ENCODE data around the gene HDAC11. TPM values are rescaled to one million over a fixed set of nuclear protein-coding genes. Genes with fewer than 3 reads are reported as not detected.

HDAC11 gene
- total and polyA plus RNA-seq, 2 donors, result 7.4 to 27.1 TPM

DNA sequence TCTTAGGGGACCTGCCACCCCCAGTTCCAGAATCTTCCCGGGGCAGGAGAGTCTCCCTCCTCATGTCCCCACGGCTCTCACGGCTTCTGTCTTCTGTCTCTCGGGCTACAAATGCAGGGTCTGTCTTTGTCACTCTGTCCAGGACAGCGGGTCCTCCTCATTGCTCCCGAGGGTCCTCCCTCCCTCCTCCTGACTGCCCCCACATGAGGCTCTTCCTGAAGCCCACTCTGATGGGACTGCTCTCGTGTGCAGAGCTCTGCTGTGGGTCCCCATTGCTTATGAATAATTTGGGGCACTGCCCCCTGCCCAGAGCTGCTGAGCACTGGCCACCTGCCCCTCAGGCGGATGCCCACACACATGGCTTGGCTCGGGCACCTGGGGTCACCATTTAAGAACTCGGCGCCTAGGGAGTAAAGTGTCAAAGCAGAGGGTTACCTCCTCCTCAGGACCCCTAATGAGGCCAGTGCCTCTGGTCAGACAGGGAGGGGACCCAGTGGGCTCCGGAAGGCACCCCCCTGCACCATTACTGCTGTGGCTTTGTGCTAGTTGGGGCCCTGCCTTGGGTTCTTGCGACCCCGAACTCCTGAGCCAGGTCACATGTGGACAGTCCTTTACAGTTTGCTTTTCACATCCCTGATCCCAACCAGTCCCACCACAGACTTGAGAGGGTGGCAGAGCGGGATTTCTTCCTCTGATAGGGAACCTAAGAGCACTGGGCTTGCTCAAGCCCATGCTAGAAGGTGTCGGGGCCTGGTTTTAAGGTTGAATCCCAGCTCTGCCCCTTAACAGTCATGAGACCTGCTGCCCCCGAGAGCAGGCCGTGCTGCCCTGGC is 22.1 kb downstream of the HDAC11 start:
- no peaks in the 10 kb centered on the region for H3K4me1 ChIP-seq (ENCODE audit: insufficient read depth)
- 94% methylated on average over 18 of the region's 18 CpGs for WGBS
- H3K27ac ChIP-seq (ENCODE audit: low read depth), result no peak overlapping the region
- peaks cover 2% of the 10 kb centered on the region for H3K36me3 ChIP-seq (ENCODE audit: insufficient read depth)
- no peak for DNase-seq (ENCODE audit: extremely low spot score)
- no peak overlapping the region for H3K4me3 ChIP-seq (ENCODE audit: low read depth, low read length)

DNA sequence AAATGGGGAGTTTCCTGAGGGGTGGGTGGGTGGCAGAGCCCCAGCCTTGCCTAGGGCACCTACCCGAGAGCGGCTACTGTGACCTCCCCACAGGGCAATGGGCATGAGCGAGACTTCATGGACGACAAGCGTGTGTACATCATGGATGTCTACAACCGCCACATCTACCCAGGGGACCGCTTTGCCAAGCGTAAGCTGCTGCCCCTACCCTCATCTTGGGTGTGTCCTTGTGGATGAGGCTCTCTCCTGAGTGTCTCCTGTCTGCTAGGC is 22.6 kb downstream of the HDAC11 start:
- WGBS, result 98% methylated on average over 8 of the region's 8 CpGs
- no peak for DNase-seq (ENCODE audit: extremely low spot score)
- Histone ChIP-seq H3K4me3 (ENCODE audit: low read depth, low read length) (no peak overlapping the region), H3K36me3 (ENCODE audit: insufficient read depth) (peaks cover 2% of the 10 kb centered on the region), H3K4me1 (ENCODE audit: insufficient read depth) (no peaks in the 10 kb centered on the region), H3K27ac (ENCODE audit: low read depth) (no peak overlapping the region)

DNA sequence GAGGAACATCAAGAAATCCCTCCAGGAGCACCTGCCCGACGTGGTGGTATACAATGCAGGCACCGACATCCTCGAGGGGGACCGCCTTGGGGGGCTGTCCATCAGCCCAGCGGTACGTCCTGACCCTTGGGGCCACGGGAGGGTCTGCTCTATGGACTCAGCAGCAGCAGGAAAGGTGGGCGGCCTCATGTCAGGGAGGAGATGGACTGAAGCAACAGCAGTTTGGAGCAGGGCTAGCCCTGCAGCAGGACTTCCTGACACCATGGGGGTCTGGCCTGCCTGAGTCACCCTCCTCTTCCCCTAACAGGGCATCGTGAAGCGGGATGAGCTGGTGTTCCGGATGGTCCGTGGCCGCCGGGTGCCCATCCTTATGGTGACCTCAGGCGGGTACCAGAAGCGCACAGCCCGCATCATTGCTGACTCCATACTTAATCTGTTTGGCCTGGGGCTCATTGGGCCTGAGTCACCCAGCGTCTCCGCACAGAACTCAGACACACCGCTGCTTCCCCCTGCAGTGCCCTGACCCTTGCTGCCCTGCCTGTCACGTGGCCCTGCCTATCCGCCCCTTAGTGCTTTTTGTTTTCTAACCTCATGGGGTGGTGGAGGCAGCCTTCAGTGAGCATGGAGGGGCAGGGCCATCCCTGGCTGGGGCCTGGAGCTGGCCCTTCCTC is 24.2 kb downstream of the HDAC11 start:
- Histone ChIP-seq H3K4me1 (ENCODE audit: insufficient read depth) (no peaks in the 10 kb centered on the region), H3K27ac (ENCODE audit: low read depth) (no peak overlapping the region), H3K4me3 (ENCODE audit: low read depth, low read length) (no peak overlapping the region), H3K36me3 (ENCODE audit: insufficient read depth) (peaks cover 2% of the 10 kb centered on the region)
- WGBS, result 91% methylated on average over 23 of the region's 23 CpGs
- DNase-seq (ENCODE audit: extremely low spot score), result no peak

DNA sequence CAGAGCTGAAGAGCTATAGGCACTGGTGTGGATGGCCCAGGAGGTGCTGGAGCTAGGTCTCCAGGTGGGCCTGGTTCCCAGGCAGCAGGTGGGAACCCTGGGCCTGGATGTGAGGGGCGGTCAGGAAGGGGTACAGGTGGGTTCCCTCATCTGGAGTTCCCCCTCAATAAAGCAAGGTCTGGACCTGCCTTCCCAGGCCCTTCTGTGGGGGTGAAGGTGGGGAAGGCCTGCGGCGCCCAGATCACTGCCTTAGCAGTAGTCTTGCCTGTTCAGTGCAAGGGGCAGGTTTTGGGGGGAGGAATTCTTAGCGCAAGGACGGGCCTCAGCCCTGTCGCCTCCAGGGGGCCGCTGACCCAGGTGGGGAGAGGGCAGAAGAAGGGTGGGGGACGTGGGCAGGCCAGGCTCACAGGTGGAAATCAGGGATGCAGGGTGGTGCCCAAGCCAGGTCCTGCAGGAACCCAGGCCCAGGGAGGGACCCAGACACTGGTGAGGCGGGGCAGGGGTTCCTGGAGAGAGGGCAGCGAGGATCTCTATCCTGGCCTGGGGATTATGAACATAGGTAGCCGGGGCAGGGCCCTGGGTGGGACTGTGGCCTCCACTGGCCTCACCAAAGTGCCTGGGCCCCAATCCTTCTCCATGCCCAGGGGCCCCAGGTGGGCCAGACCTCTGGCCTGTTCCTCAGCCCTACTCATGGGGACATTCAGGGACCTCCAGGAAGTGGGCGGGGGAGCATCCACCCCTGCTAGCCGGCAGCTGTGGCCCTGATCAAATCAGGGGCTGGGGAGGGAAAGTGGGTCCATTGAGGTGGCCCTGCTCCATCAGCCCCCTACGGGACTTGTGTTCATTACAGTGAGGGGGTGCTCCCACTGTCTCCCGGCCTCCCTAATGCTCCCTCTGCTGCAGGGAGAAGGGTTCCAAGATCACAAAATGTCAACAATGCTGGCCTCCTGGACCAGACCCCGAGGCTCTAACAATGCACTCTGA is 25.3 kb downstream of the HDAC11 start:
- DNase-seq (ENCODE audit: extremely low spot score), result no peak
- Histone ChIP-seq H3K27ac (ENCODE audit: low read depth) (no peak overlapping the region), H3K36me3 (ENCODE audit: insufficient read depth) (no peaks in the 10 kb centered on the region), H3K4me1 (ENCODE audit: insufficient read depth) (no peaks in the 10 kb centered on the region), H3K4me3 (ENCODE audit: low read depth, low read length) (no peak overlapping the region)
- WGBS, result 92% methylated on average over 16 of the region's 16 CpGs

DNA sequence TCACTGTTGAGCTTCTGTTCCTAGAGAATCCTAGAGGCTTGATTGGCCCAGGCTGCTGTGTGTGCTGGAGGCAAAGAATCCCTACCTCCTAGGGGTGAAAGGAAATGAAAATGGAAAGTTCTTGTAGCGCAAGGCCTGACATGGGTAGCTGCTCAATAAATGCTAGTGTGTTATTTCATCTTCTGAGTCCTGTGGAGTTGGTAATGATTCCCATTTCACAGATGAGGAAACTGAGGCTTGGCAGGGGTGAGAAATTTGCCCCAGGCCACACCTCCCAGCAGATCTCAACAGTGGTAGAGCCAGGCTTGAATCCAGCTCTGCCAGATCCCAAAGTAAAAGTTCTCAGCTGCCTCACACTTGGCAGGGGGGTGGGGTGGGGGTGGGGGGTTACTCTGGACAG is 26.1 kb downstream of the HDAC11 start:
- Histone ChIP-seq H3K36me3 (ENCODE audit: insufficient read depth) (no peaks in the 10 kb centered on the region), H3K4me1 (ENCODE audit: insufficient read depth) (no peaks in the 10 kb centered on the region), H3K27ac (ENCODE audit: low read depth) (no peak overlapping the region), H3K4me3 (ENCODE audit: low read depth, low read length) (no peak overlapping the region)
- 98% methylated on average over 1 of the region's 1 CpG for WGBS
- DNase-seq (ENCODE audit: extremely low spot score), result no peak

DNA sequence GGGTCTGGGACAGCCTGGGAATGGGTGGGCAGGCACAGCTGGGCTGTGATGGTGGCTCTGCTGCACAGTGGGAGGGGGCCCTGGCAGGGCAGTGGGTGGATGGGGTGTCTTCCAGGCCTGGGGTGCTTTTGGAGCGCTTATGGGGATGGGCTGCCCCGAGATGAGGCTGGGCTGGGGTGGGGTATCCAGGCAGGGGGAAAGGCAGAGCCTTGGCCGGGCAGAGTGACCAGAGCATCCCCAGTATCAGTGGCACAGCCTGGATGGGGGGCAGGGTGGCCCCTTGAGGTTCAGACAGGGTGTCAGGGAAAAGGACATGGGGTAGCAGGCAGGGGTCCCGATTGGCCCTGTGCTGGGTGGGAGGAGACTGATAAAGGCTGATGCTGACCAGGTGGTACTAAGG is 26.6 kb downstream of the HDAC11 start:
- H3K36me3 ChIP-seq (ENCODE audit: insufficient read depth), result no peaks in the 10 kb centered on the region
- H3K27ac ChIP-seq (ENCODE audit: low read depth), result no peak overlapping the region
- no peak overlapping the region for H3K4me3 ChIP-seq (ENCODE audit: low read depth, low read length)
- no peak for DNase-seq (ENCODE audit: extremely low spot score)
- no peaks in the 10 kb centered on the region for H3K4me1 ChIP-seq (ENCODE audit: insufficient read depth)
- WGBS, result 71% methylated on average over 4 of the region's 4 CpGs

DNA sequence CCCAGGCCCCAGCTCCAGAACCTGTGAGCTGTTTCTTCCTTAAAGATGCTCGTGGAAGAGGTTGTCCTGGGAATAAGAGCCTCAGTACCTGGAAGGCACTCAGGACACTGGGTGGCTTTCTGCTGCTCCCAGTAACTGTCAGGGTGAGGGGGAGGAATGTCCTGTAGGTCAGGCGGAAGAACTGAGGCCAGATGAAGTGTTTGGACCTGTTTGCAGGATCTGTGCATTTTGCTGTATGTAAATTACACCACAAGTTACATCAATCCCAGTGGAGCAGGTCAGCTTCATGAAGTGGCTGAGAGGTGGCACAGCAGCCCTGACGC is 27.1 kb downstream of the HDAC11 start:
- H3K4me3 ChIP-seq (ENCODE audit: low read depth, low read length), result no peak overlapping the region
- WGBS, result 72% methylated on average over 3 of the region's 3 CpGs
- DNase-seq (ENCODE audit: extremely low spot score), result no peak
- H3K4me1 ChIP-seq (ENCODE audit: insufficient read depth), result no peaks in the 10 kb centered on the region
- H3K36me3 ChIP-seq (ENCODE audit: insufficient read depth), result no peaks in the 10 kb centered on the region
- H3K27ac ChIP-seq (ENCODE audit: low read depth), result peak overlapping the region; percentile 4

DNA sequence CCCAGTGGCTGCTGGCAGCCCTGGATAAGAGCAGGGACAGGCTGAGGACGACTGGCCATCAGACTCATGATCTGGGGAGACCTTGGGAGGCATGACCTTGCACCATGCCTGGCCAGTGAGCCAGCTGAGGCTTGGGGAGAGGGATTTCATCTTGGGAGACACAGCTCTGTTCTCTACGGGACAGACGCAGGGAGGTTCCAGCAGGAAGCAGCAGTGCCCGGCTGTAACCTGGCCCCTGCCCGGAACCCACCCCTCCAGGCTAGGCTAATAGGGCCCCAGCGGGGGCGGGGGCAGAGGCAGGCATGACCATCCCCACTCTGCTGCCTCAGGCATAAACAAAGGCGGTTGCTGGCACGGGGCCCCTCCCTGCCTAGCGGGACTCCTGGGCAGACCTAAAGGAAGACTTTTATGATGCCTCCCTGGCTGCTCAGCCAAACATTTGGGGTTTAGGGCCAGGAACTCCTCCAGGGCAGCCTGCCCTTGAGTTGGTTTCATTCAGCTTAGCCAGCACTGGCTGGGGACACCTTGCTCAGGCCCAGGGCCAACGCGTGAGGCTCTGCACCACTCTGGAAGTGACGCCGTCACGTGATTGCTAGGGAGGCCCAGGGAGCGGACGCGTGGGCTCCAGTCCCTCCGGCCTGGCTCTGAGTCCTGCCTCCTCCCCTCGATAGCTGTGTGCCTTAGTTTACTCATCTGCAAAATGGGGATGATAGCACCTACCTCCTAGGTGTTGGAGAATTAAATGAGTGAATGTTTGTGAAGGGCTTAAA is 27.6 kb downstream of the HDAC11 start:
- WGBS, result 19% methylated on average over 20 of the region's 20 CpGs
- no peaks in the 10 kb centered on the region for H3K4me1 ChIP-seq (ENCODE audit: insufficient read depth)
- H3K36me3 ChIP-seq (ENCODE audit: insufficient read depth), result no peaks in the 10 kb centered on the region
- peak overlapping the region; percentile 4 for H3K27ac ChIP-seq (ENCODE audit: low read depth)
- no peak for DNase-seq (ENCODE audit: extremely low spot score)
- H3K4me3 ChIP-seq (ENCODE audit: low read depth, low read length), result no peak overlapping the region

DNA sequence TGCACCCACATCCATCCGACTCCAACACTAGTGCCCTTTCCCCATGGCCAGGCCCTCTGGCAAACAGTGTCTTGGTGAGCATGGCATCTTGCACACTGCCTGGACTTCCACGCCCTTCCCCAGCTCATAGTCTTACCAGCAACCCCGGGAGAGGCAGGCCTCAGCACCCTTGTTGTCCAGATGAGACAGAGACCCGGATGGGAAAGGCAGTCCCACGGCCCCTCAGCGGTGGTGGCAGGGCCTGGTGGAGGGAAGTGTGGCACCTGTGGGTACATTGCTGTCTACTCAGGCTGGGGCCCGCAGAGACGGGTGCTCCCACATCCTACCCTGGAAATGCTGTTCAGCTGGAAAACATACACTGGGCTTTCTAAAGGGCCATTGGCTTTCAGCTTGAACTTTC is 28.4 kb downstream of the HDAC11 start:
- 94% methylated on average over 8 of the region's 8 CpGs for WGBS
- H3K36me3 ChIP-seq (ENCODE audit: insufficient read depth), result no peaks in the 10 kb centered on the region
- no peak overlapping the region for H3K27ac ChIP-seq (ENCODE audit: low read depth)
- DNase-seq (ENCODE audit: extremely low spot score), result no peak
- H3K4me3 ChIP-seq (ENCODE audit: low read depth, low read length), result no peak overlapping the region
- no peaks in the 10 kb centered on the region for H3K4me1 ChIP-seq (ENCODE audit: insufficient read depth)

DNA sequence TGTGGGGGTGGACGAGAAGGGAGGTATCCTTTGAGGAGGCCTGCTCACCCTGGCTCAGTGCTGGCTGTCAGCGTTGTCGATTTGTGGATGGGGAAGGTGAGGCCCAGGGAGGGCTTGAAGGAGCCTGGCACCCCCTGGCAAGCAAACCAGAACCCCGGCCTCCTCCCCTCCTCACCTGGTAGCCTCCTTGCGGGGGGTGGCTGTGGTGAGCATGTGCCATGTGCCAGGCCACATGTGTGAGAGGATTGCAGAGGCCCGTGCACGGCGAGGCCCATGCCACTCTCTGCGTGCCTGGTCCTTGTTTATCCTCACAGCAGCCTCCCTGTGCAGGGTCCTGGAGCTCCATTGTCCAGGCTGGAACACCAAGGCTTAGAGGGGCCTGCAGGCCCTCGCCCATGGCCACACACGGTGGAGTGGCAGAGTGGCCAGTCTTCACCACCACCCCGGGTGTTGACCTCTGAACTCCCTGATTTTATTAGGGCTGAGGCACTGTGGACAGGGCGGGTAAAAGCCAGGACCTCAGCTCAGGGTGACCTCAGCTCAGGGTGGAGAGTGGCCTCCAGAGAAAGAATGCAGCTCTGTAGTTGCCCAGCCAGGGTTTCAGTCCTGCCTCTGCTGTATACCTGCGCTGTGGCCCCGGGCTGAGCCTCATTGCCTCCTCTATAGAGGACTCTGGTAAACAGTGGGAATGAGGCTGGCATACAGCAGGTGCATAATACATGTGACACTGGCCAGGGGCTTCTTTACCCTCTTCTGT is 29.1 kb downstream of the HDAC11 start:
- no peaks in the 10 kb centered on the region for H3K4me1 ChIP-seq (ENCODE audit: insufficient read depth)
- 84% methylated on average over 15 of the region's 15 CpGs for WGBS

DNA sequence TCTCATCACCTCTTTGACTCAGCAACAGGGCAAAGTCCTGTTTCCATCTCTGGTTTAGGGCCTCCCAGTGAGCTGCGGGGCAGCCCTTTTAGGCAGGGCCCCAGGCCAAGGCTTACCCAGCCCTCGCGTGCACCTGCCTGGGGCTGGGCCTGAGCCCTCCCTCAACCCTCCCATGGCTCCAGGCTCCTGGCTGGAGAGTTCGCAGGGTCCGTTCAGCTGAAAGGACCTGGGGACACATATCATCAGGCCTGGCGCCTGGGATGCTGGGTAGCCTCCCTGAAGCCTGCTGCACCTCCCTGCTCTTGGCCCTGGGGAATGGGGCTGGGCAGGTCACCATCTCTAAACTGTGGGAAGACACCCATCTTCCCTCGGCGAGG is 29.7 kb downstream of the HDAC11 start:
- no peak for DNase-seq (ENCODE audit: extremely low spot score)

More for the DNA sequence above, 29.1 kb downstream of the HDAC11 start:
- H3K36me3 ChIP-seq (ENCODE audit: insufficient read depth), result no peaks in the 10 kb centered on the region
- H3K4me3 ChIP-seq (ENCODE audit: low read depth, low read length), result no peak overlapping the region
- no peak overlapping the region for H3K27ac ChIP-seq (ENCODE audit: low read depth)
- DNase-seq (ENCODE audit: extremely low spot score), result no peak

DNA sequence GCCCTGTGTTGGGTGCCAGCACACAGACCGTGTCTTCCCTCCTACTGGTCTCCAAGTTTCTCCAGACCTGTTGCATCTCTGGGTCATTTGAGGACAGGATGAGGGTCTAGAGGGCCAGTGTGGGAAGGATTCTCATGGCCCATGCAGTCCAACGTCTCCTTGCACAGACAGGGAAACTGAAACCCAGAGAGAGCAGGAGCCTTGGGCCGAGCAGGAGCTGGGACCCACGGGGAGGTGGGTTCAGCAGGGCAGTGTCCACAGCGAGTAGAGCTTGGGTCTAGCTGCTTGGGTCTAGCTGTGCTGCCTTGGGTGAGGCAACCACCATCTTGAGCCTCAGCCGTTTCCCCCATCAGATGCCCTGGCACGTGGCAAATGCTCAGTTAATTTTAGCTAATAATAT is 32.3 kb downstream of the HDAC11 start:
- no peak for DNase-seq (ENCODE audit: extremely low spot score)
- WGBS, result 94% methylated on average over 7 of the region's 7 CpGs
- Histone ChIP-seq H3K27ac (ENCODE audit: low read depth) (no peak overlapping the region), H3K4me1 (ENCODE audit: insufficient read depth) (no peaks in the 10 kb centered on the region), H3K36me3 (ENCODE audit: insufficient read depth) (no peaks in the 10 kb centered on the region), H3K4me3 (ENCODE audit: low read depth, low read length) (no peak overlapping the region)

More for the DNA sequence above, 29.7 kb downstream of the HDAC11 start:
- H3K36me3 ChIP-seq (ENCODE audit: insufficient read depth), result no peaks in the 10 kb centered on the region
- WGBS, result 94% methylated on average over 8 of the region's 8 CpGs
- H3K4me3 ChIP-seq (ENCODE audit: low read depth, low read length), result no peak overlapping the region
- no peak overlapping the region for H3K27ac ChIP-seq (ENCODE audit: low read depth)
- no peaks in the 10 kb centered on the region for H3K4me1 ChIP-seq (ENCODE audit: insufficient read depth)

Measured in urinary bladder (tissue), 4 donors.